ENCODE data around the gene SLC44A2.

The SLC44A2 gene

DNA sequence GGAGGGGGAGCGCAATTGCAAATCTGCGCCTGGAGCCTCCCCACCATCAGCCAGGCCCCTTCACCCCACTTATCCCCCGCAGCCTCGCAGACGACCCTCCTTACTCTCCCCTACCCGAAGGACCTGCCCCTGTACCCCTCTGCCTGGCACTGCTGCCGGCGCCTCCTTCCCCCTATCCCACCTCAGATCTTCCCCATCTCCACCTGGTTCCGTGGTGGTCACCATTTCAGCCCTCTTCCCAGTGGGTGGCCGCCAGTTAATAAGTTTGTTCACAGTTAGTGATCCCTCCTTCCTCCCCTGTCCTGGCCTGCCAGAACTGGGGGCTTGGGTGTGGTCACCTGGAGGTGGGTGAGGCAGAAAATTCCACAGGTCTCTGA, 397 bp downstream of the SLC44A2 start:
- peak overlapping the region; percentile 37 for H3K4me3 ChIP-seq (replicated peaks; ENCODE audit: low read depth, low read length)
- TF ChIP-seq, protein P1, sequence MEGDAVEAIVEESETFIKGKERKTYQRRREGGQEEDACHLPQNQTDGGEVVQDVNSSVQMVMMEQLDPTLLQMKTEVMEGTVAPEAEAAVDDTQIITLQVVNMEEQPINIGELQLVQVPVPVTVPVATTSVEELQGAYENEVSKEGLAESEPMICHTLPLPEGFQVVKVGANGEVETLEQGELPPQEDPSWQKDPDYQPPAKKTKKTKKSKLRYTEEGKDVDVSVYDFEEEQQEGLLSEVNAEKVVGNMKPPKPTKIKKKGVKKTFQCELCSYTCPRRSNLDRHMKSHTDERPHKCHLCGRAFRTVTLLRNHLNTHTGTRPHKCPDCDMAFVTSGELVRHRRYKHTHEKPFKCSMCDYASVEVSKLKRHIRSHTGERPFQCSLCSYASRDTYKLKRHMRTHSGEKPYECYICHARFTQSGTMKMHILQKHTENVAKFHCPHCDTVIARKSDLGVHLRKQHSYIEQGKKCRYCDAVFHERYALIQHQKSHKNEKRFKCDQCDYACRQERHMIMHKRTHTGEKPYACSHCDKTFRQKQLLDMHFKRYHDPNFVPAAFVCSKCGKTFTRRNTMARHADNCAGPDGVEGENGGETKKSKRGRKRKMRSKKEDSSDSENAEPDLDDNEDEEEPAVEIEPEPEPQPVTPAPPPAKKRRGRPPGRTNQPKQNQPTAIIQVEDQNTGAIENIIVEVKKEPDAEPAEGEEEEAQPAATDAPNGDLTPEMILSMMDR (IDR thresholded peaks at IDR 0.05; ENCODE audit: low read depth, low read length, missing control alignments): no peak
- no peak for DNase-seq (ENCODE audit: extremely low read depth, low read depth)

DNA sequence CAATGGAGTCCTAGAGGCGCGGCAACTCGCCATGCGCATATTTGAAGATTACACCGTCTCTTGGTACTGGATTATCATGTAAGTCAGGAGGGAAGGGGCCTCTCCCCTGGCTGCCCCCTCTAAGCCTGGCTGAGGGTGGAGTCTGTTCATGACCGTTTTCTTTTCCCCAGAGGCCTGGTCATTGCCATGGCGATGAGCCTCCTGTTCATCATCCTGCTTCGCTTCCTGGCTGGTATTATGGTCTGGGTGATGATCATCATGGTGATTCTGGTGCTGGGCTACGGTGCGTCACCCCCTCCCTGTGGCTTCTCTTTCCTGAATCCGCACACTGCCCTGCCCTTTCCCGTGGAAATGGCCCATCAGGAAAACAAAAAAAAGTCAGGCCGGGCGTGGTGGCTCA, 6.5 kb downstream of the SLC44A2 start:
- no peak overlapping the region for H3K4me3 ChIP-seq (replicated peaks; ENCODE audit: low read depth, low read length)
- TF ChIP-seq, protein P1 (IDR thresholded peaks at IDR 0.05; ENCODE audit: low read depth, low read length, missing control alignments): no peak
- DNase-seq (ENCODE audit: extremely low read depth, low read depth): no peak

DNA sequence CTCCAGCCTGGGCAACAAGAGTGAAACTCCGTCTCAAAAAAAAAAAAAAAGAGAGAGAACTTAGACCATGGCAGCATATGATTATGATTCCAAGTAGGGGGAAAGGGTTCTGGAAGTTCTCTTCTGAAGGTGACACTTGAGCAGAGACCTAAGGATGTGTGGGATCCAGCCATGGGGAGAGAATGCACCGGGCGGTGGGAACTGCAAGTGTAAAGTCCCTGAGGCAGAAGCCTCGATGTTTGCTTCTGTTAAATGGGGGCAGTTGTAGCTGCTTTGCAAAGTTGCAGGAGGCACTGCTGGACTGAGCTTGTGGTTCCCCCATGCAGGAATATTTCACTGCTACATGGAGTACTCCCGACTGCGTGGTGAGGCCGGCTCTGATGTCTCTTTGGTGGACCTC, 9.1 kb downstream of the SLC44A2 start:
- TF ChIP-seq, protein P1 (IDR thresholded peaks at IDR 0.05; ENCODE audit: low read depth, low read length, missing control alignments): no peak

DNA sequence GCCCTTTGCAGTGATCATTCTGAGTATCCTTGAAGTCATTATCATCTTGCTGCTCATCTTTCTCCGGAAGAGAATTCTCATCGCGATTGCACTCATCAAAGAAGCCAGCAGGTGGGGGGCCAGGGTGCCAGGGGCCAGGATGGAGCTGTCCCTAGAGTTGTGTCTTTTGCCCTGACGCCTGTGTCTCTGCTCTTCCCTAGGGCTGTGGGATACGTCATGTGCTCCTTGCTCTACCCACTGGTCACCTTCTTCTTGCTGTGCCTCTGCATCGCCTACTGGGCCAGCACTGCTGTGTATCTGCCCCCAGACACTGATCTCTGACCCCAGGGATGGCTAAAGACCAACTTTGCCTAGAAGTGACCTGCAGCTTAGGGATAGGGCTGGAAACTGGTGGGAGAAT, 9.6 kb downstream of the SLC44A2 start:
- no peak overlapping the region for H3K4me3 ChIP-seq (replicated peaks; ENCODE audit: low read depth, low read length)
- TF ChIP-seq, protein P1 (IDR thresholded peaks at IDR 0.05; ENCODE audit: low read depth, low read length, missing control alignments): no peak
- no peak for DNase-seq (ENCODE audit: extremely low read depth, low read depth)

More for the DNA sequence above, 9.1 kb downstream of the SLC44A2 start:
- H3K4me3 ChIP-seq (replicated peaks; ENCODE audit: low read depth, low read length): no peak overlapping the region
- no peak for DNase-seq (ENCODE audit: extremely low read depth, low read depth)

DNA sequence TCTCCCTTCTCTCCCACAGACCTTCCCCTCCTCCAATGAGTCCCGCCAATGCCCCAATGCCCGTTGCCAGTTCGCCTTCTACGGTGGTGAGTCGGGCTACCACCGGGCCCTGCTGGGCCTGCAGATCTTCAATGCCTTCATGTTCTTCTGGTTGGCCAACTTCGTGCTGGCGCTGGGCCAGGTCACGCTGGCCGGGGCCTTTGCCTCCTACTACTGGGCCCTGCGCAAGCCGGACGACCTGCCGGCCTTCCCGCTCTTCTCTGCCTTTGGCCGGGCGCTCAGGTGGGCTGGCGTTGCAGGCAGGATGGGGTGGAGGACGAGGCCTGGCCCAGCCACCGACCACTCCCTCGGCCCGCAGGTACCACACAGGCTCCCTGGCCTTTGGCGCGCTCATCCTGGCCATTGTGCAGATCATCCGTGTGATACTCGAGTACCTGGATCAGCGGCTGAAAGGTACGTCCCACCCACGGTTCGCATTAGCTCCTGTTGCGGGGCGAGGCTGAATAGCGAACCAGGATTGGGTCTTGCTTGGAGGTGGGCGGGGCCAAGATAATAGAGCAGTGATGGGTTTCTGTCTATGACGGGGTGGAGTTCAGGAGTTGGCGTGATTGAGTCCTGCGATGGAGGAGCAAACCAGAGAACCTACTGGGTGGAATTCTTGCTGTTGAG, 11.1 kb downstream of the SLC44A2 start:
- H3K4me3 ChIP-seq (replicated peaks; ENCODE audit: low read depth, low read length): no peak overlapping the region
- TF ChIP-seq, protein P1 (IDR thresholded peaks at IDR 0.05; ENCODE audit: low read depth, low read length, missing control alignments): no peak
- DNase-seq (ENCODE audit: extremely low read depth, low read depth): no peak

DNA sequence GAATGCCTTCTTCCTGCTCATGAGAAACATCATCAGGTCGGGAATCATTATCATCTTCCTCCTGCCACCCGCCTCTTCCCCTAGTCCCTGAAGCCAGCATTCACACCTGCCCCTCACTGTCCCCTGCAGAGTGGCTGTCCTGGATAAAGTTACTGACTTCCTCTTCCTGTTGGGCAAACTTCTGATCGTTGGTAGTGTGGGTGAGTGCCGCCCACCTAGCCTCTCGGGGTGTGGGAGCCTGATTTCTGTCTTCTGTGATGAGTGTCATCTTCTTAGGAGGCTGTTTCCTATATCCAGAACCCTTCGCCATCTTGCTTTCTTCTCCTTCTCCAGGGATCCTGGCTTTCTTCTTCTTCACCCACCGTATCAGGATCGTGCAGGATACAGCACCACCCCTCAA, 12.5 kb downstream of the SLC44A2 start:
- DNase-seq (ENCODE audit: extremely low read depth, low read depth): no peak

More for the DNA sequence above, 12.5 kb downstream of the SLC44A2 start:
- no peak overlapping the region for H3K4me3 ChIP-seq (replicated peaks; ENCODE audit: low read depth, low read length)
- TF ChIP-seq, protein P1 (IDR thresholded peaks at IDR 0.05; ENCODE audit: low read depth, low read length, missing control alignments): no peak
